Cardiac atrium fibroblast (primary cell): ENCODE measurements around the gene UBLCP1. TPM values are rescaled to one million over a fixed set of nuclear protein-coding genes. Genes with fewer than 3 reads are reported as not detected.

Experiments
- total RNA-seq: library from RNA; depleted of rRNA; stranded (reverse); fragments of >200 nt; gene quantifications from 2 replicates; pipeline ENCODE4 v1.2.3, GENCODE V29; 2015

The UBLCP1 gene
- total RNA-seq: 15.7 and 19.3 TPM in 2 replicates

GRCh38 chr5:159262859-159263568, at the start of gene UBLCP1:
Gene UBLCP1 (plus strand): TSS chr5:159263290. CDS start chr5:159268916, 5,626 bp downstream.

GRCh38 chr5:159330131-159330800, 67.2 kb downstream of the UBLCP1 start, which contains the start of gene IL12B:
Gene IL12B (minus strand): TSS chr5:159330487. CDS start chr5:159326782, 3,705 bp downstream.

Other genes with a start within 250 kb of the UBLCP1 start
- gene EBF1, start 163.4 kb upstream of the UBLCP1 start, total RNA-seq: 10.9 and 14.1 TPM in 2 replicates
- 35.0 and 50.1 TPM in 2 replicates for gene RNF145, start 53.7 kb upstream of the UBLCP1 start, total RNA-seq
- gene IL12B, start 67.2 kb downstream of the UBLCP1 start, total RNA-seq: not detected in 2 replicates